Panc1 (cell line): ENCODE measurements around the gene PRKAG2. TPM values are rescaled to one million over a fixed set of nuclear protein-coding genes. Genes with fewer than 3 reads are reported as not detected.

Source experiments
- ATAC-seq: fragments of 200-7000 bp; cut with Tn5 transposase; 2 replicates; pipeline ENCODE4 v1.9.1; 2020; ENCODE audit warnings: mild to moderate bottlenecking, moderate library complexity
- BruUV-seq: library from RNA; stranded (reverse); fragments of 400-500 nt; replicated peaks from 2 replicates; lab custom pipeline; 2021; lab: Mats Ljungman, UMichigan
- CTCF ChIA-PET: fragments of 300-600 bp; sonication (Branson Sonifier 250); formaldehyde crosslinking; loops from one replicate; lab custom pipeline; 2022; ENCODE audit warnings: antibody characterized with exemption; lab: Charles Lee
- POLR2A ChIA-PET: fragments of 300-600 bp; sonication (Branson Sonifier 250); formaldehyde crosslinking; loops from one replicate; lab custom pipeline; 2022; ENCODE audit warnings: antibody characterized with exemption; lab: Charles Lee
- DNase-seq: peaks from one replicate; pipeline ENCODE4 v3.0.0-alpha.2; 2010; ENCODE audit warnings: low read depth, low spot score
- H3K27ac ChIP-seq: 2 replicates; pipeline ENCODE4 v1.5.1; 2011; ENCODE audit warnings: mild to moderate bottlenecking, low read length, inconsistent platforms
- H3K27me3 ChIP-seq: fragments of 200-500 bp; sonication (Bioruptor generic); 2 replicates; pipeline ENCODE4 v1.6.0; 2014; ENCODE audit warnings: low read length, inconsistent platforms; ENCODE audit not compliant: control insufficient read depth, insufficient read depth
- H3K36me3 ChIP-seq: fragments of 200-500 bp; sonication (Bioruptor generic); 2 replicates; pipeline ENCODE4 v1.5.1; 2014; ENCODE audit warnings: inconsistent platforms, mild to moderate bottlenecking, low read length, moderate library complexity; ENCODE audit not compliant: control insufficient read depth, insufficient read depth
- H3K4me1 ChIP-seq: 2 replicates; pipeline ENCODE4 v1.5.1; 2011; ENCODE audit warnings: inconsistent platforms, mild to moderate bottlenecking, low read length, moderate library complexity; ENCODE audit not compliant: control insufficient read depth, insufficient read depth
- H3K4me3 ChIP-seq, 2 experiments: 2 replicates each; pipeline ENCODE4 v1.5.1; 2011 to 2012; ENCODE audit warnings: low read depth in 2 of 2, low read length in 2 of 2, mild to moderate bottlenecking in 2 of 2, inconsistent platforms in 1 of 2, moderate library complexity in 1 of 2
- H3K9me3 ChIP-seq: fragments of 200-500 bp; sonication (Bioruptor generic); 2 replicates; pipeline ENCODE4 v1.5.1; 2014; ENCODE audit warnings: low read depth, mild to moderate bottlenecking, inconsistent platforms, low read length, moderate library complexity; ENCODE audit not compliant: control insufficient read depth, insufficient read depth
- POLR2AphosphoS5 ChIP-seq: IDR thresholded peaks from 2 replicates; pipeline ENCODE4 v1.6.1; 2012; ENCODE audit warnings: mild to moderate bottlenecking, low read depth, low read length, moderate library complexity
- SIN3A ChIP-seq: IDR thresholded peaks from 2 replicates; pipeline ENCODE4 v1.6.1; 2012; ENCODE audit warnings: low read depth, mild to moderate bottlenecking, low read length, moderate library complexity, borderline replicate concordance; ENCODE audit not compliant: insufficient read depth
- TCF7L2 ChIP-seq: IDR thresholded peaks from 2 replicates; pipeline ENCODE4 v1.6.1; 2011; ENCODE audit warnings: mild to moderate bottlenecking, low read depth, low read length, inconsistent platforms
- in situ Hi-C: cut with HindIII; loops from 2 replicates; pipeline ENCODE4 v1.10.0; 2016; ENCODE audit warnings: low sequenced_read_pairs, low pct_unique_long_range_greater_than_20kb
- intact Hi-C: fragments of 100-400 bp; cut with micrococcal nuclease; formaldehyde crosslinking; loops from one replicate; pipeline ENCODE4 v1.10.0; 2022; ENCODE audit not compliant: unreplicated experiment
- total RNA-seq: library from RNA; stranded (reverse); gene quantifications from one replicate; pipeline ENCODE4 v1.2.1, GENCODE V29; 2021; ENCODE audit not compliant: unreplicated experiment
- TF ChIP-seq, protein P1 (sequence below): fragments of 450-650 bp; IDR thresholded peaks from 2 replicates; pipeline ENCODE4 v1.5.1; 2017; ENCODE audit warnings: mild to moderate bottlenecking
- TF ChIP-seq, protein P2 (sequence below), 2 experiments: IDR thresholded peaks; 2 replicates each; pipeline ENCODE4 v1.6.1; 2011 to 2012; ENCODE audit warnings: low read depth in 2 of 2, control low read depth in 1 of 2, low read length in 1 of 2, mild to moderate bottlenecking in 1 of 2, moderate library complexity in 1 of 2; ENCODE audit not compliant: insufficient read depth in 1 of 2

PRKAG2 gene
- total RNA-seq, 1 experiment from 2014 or later, result 71.6 TPM

- POLR2A ChIA-PET, result no interaction called here
- ATAC-seq (peak; percentile 78), DNase-seq (no peak)
- Histone ChIP-seq H3K27ac (peak overlapping the region; percentile 68), H3K4me3 (no peak overlapping the region), H3K27me3 (no peaks in the 10 kb centered on the region), H3K36me3 (peaks cover 4% of the 10 kb centered on the region), H3K9me3 (no peaks in the 10 kb centered on the region), H3K4me1 (peaks cover 60% of the 10 kb centered on the region)
- no TSS peak for BruUV-seq
- intact Hi-C loops (loop anchor here (5.0 kb wide), 3 partner anchors 54 to 131 kb away; no protein-coding TSS in a partner anchor), in situ Hi-C loops (no loop called here)
- TF ChIP-seq, protein P1, sequence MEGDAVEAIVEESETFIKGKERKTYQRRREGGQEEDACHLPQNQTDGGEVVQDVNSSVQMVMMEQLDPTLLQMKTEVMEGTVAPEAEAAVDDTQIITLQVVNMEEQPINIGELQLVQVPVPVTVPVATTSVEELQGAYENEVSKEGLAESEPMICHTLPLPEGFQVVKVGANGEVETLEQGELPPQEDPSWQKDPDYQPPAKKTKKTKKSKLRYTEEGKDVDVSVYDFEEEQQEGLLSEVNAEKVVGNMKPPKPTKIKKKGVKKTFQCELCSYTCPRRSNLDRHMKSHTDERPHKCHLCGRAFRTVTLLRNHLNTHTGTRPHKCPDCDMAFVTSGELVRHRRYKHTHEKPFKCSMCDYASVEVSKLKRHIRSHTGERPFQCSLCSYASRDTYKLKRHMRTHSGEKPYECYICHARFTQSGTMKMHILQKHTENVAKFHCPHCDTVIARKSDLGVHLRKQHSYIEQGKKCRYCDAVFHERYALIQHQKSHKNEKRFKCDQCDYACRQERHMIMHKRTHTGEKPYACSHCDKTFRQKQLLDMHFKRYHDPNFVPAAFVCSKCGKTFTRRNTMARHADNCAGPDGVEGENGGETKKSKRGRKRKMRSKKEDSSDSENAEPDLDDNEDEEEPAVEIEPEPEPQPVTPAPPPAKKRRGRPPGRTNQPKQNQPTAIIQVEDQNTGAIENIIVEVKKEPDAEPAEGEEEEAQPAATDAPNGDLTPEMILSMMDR, result peak; percentile 84
- TF ChIP-seq TCF7L2, result no peak
- CTCF ChIA-PET, result interaction anchor here (0.5 kb wide), 1 partner anchor 107 kb away, joined by 4 read pairs; no protein-coding TSS in a partner anchor
These were observed 250.3 kb downstream of the PRKAG2 start for GRCh38 chr7:151626422-151627115.

DNA sequence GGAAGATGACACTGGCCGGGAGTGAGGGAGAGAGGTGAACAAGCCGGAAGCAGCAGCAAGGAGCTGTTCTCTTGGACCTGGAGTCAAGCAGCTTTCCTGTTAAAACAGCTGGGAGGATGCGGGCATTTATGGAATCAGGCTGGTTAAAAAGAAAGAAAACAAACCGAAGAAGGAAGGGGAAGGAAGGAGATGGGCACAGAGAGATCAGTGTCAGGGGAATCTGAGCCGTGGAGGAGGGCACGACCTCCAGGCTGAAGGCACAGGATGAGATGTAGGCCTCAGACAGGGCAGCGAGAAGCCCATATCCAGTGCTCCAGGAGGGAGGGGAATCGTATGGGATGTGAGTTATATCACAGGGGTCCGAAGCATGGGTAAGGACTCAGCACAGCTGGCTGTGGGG lies 251.3 kb downstream of the PRKAG2 start:
- intact Hi-C loops, result loop anchor here (5.0 kb wide), 3 partner anchors 53 to 132 kb away; no protein-coding TSS in a partner anchor
- peaks cover 60% of the 10 kb centered on the region for H3K4me1 ChIP-seq
- H3K9me3 ChIP-seq, result no peaks in the 10 kb centered on the region
- TF ChIP-seq, protein P2, sequence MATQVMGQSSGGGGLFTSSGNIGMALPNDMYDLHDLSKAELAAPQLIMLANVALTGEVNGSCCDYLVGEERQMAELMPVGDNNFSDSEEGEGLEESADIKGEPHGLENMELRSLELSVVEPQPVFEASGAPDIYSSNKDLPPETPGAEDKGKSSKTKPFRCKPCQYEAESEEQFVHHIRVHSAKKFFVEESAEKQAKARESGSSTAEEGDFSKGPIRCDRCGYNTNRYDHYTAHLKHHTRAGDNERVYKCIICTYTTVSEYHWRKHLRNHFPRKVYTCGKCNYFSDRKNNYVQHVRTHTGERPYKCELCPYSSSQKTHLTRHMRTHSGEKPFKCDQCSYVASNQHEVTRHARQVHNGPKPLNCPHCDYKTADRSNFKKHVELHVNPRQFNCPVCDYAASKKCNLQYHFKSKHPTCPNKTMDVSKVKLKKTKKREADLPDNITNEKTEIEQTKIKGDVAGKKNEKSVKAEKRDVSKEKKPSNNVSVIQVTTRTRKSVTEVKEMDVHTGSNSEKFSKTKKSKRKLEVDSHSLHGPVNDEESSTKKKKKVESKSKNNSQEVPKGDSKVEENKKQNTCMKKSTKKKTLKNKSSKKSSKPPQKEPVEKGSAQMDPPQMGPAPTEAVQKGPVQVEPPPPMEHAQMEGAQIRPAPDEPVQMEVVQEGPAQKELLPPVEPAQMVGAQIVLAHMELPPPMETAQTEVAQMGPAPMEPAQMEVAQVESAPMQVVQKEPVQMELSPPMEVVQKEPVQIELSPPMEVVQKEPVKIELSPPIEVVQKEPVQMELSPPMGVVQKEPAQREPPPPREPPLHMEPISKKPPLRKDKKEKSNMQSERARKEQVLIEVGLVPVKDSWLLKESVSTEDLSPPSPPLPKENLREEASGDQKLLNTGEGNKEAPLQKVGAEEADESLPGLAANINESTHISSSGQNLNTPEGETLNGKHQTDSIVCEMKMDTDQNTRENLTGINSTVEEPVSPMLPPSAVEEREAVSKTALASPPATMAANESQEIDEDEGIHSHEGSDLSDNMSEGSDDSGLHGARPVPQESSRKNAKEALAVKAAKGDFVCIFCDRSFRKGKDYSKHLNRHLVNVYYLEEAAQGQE (IDR thresholded peaks at IDR 0.05; ENCODE audit: insufficient read depth in 1 of 2, low read depth in 2 of 2, low read length in 1 of 2), result no peak
- TF ChIP-seq POLR2AphosphoS5 (no peak), TCF7L2 (no peak), SIN3A (no peak)
- TF ChIP-seq, protein P1, result no peak
- BruUV-seq, result no TSS peak
- in situ Hi-C loops, result no loop called here
- H3K4me3 ChIP-seq, result no peak overlapping the region
- ATAC-seq (no peak; the same call in 1 of the 2 replicates), DNase-seq (no peak)
- ChIA-PET CTCF (interaction anchor here (0.5 kb wide), 1 partner anchor 108 kb away, joined by 4 read pairs; no protein-coding TSS in a partner anchor), POLR2A (no interaction called here)
- peaks cover 4% of the 10 kb centered on the region; the same call in 1 of the 2 replicates for H3K36me3 ChIP-seq
- no peaks in the 10 kb centered on the region for H3K27me3 ChIP-seq
- H3K27ac ChIP-seq, result peak overlapping the region; percentile 68
